Hepatocyte (in vitro differentiated cells): Measurements from ENCODE around the gene PIANP.

Experiments used
- EZH2 ChIP-seq: fragments of 200-600 bp; sonication (generic); IDR thresholded peaks from 2 replicates; pipeline ENCODE4 v1.6.1; 2016; ENCODE audit warnings: antibody characterized with exemption, mild to moderate bottlenecking, borderline replicate concordance
- EZH2phosphoT487 ChIP-seq: fragments of 200-600 bp; sonication (generic); IDR thresholded peaks from one replicate; pipeline ENCODE4 v1.6.1; 2018; ENCODE audit warnings: antibody characterized with exemption, mild to moderate bottlenecking, low read depth, moderate library complexity; ENCODE audit not compliant: unreplicated experiment, severe bottlenecking
- TF ChIP-seq, protein P1 (sequence below): fragments of 200-600 bp; sonication (generic); IDR thresholded peaks from 2 replicates; pipeline ENCODE4 v1.5.1; 2016; ENCODE audit warnings: antibody characterized with exemption, mild to moderate bottlenecking; ENCODE audit not compliant: poor library complexity

- TF ChIP-seq, protein P1, sequence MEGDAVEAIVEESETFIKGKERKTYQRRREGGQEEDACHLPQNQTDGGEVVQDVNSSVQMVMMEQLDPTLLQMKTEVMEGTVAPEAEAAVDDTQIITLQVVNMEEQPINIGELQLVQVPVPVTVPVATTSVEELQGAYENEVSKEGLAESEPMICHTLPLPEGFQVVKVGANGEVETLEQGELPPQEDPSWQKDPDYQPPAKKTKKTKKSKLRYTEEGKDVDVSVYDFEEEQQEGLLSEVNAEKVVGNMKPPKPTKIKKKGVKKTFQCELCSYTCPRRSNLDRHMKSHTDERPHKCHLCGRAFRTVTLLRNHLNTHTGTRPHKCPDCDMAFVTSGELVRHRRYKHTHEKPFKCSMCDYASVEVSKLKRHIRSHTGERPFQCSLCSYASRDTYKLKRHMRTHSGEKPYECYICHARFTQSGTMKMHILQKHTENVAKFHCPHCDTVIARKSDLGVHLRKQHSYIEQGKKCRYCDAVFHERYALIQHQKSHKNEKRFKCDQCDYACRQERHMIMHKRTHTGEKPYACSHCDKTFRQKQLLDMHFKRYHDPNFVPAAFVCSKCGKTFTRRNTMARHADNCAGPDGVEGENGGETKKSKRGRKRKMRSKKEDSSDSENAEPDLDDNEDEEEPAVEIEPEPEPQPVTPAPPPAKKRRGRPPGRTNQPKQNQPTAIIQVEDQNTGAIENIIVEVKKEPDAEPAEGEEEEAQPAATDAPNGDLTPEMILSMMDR: no peak
- no peak for TF ChIP-seq EZH2
- TF ChIP-seq EZH2phosphoT487: no peak
Measured at GRCh38 chr12:6725350-6725749, 24.7 kb upstream of the PIANP start.
